GM19328 (cell line): ENCODE results near the gene TM4SF4.

Source experiments
- ATAC-seq: cut with Tn5 transposase; IDR thresholded peaks from one replicate; pipeline ENCODE4 v1.9.1; 2021; ENCODE audit warnings: mild to moderate bottlenecking, moderate library complexity; ENCODE audit not compliant: unreplicated experiment

Gene TM4SF4

DNA sequence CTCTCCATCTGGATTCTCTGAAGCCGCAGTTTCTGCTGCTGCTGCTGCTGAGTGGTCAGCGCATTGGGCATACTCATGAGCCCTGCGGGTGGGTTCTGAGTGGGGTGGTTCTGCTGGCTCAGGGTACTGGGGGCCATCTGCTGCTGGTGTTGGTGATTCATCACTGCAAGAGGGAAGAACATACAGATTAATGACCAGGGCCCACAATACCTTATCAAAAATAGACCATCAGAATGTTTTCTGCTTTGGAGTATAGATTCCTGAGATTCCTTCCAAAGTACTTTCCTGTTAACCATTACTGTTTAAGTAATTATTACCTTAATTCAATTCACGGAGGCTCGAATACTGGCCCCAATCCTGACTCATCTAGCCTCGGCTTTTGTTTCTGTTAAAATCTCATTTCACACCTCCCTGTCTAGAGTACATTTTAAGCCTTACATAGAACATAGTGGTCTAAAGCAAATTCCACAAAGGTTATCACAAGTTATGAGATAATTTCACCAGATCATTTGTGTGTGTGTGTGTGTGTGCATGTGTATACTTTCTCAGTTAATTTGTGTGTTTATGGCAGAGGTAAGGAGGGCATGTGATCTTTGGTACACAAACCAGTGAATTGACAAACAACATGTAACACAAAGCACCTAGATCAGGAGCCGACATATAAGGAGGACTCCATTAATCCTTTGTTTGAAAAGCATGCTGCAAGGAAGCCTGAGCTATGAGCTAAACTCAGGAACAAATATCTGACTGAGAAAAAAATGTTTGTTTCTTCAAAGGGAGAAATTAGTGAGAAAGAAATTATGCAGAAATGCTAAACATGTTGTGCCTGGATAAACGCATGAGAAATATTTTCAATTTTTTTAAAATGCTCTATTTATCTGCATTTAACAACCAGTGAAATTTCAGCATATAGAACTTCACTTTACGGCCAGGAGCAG lies 68.1 kb downstream of the TM4SF4 start:
- ATAC-seq, result no peak

- no peak for ATAC-seq
These were observed 70.6 kb downstream of the TM4SF4 start for GRCh38 chr3:149545049-149545448.

DNA sequence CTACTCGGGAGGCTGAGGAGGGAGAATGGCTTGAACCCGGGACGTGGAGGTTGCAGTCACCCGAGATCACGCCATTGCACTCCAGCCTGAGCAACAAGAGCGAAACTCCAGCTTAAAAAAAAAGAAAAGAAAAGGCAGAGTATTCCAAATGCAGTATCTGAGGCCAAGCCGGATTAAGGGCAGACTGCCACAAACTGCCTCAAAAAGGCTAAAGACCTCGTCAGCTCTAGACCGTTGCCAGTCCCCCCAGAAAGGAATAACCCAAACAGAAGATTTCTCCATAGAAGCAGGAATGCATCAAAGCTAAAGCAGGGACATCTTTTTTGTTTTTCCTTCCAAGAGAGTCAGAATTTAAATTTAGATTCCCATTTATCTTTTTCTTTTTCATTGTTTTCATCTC lies 72.9 kb downstream of the TM4SF4 start:
- ATAC-seq, result no peak

DNA sequence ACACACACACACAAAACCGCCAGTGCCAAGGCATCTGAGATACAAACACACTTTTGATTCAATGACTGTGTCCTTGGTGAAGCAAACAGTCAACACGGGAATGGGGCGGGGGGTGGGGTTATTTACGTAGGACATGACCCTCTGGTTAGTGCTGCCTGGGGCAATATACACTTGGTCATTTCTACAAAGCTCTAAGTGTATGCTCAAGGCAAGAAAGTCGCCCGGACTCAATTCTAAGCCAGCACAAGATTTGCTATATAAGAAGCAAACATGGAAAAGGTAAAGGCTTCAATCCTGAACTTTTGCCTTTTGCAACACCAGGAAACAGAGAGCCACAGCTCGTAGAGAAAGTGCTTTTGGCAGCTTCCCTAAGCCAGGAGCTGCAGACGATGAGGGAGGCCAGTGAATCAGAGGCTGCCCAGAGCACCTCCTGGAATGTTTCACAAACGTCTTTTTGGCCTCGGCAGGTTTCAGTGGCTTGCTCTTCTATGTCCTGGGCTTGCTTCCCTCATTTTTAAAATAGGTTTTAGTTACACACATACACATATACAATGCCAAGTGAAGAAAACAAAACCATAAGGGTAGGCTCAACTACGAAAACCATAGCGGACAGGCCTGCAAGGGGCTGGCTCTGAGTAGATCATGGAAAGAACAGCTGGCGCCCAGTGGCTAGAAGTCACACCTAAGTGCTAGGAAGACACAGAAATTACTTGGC lies 73.6 kb downstream of the TM4SF4 start:
- no peak for ATAC-seq

- no peak for ATAC-seq
These were observed 74.2 kb downstream of the TM4SF4 start for GRCh38 chr3:149548669-149549065.

DNA sequence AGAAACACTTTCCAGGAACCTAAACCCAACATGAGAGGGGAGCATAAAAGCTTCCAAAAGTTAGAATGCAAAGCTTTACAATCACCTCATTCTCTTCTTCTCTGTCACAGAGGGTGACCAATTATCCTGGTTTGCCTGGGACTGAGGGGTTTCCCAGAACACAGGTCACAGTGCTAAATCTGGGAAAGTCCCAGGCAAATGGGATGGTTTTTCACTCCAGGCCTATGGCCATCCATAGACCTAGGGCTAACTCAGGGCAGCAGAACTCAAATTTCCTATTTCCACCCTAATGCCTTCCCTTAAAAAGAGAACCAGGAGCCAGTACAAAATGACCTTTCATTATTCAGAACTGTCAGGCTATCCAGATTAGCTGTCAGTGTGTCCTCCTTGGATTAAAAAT lies 77.0 kb downstream of the TM4SF4 start:
- ATAC-seq, result no peak

DNA sequence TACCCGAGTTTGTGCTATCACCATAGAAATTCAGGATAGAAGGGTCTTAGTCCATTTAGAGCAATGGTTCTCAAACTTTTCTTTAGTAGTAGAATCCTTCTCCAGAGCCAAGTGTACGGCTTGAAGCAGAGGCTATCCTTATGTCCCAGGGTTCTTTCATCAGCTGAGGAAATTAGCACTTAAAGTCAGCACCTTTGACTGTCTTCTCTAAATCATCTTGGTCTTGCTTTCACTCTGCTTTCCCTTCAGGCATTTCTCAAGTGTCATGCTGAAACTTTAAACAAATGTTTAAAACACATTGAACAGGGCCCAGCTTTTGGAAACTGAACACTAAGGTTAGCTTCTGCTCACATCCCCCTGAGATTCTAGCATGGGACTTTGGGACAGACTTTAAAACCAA lies 78.2 kb downstream of the TM4SF4 start:
- ATAC-seq, result no peak
